ENCODE results near the gene RSPO4.

Gene RSPO4

GRCh38 chr20:940926-941325 is 61.2 kb downstream of the RSPO4 start:
- no peak for DNase-seq

DNA sequence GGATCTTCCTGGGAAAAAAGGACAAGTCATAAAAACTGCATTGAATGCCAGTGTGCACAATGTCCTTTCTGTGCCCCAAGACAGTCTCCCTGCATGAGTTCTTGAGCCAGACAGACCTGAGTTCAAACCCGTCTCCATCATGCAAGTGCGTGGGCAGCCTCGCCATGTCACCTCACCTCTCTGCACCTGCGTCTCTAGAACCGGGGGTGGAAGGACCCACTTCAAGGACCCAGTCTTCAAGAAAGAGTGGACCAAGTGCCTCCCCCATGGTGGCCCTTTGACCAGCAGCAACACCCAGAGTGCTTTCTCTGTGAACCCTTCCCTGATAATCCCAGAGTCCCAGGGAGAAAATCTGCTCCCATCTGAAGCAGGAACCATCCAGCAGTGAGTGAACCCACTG is 62.5 kb downstream of the RSPO4 start:
- no peak for DNase-seq

GRCh38 chr20:934186-934840 is 67.8 kb downstream of the RSPO4 start:
- no peak for DNase-seq

- no peak for DNase-seq
Measured at GRCh38 chr20:933029-933428, 69.1 kb downstream of the RSPO4 start.

DNA sequence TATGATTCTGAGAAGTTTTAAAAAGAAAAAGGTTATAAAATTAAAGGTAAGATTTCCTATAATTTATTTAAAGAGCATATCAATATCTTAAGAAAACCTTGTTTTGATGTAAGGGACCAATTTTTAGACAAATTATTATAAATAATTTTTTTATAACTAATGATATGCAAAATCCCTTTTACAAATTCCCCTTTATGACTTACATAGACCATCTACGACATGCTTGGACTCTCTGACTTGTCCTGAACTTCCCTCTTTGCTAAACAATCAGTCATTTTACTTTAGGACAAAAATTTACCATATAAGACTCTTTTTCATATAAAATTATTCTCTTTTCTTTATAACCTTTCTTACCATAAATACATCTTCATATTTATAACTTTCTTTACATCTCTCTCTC is 70.7 kb downstream of the RSPO4 start:
- DNase-seq, result no peak

DNA sequence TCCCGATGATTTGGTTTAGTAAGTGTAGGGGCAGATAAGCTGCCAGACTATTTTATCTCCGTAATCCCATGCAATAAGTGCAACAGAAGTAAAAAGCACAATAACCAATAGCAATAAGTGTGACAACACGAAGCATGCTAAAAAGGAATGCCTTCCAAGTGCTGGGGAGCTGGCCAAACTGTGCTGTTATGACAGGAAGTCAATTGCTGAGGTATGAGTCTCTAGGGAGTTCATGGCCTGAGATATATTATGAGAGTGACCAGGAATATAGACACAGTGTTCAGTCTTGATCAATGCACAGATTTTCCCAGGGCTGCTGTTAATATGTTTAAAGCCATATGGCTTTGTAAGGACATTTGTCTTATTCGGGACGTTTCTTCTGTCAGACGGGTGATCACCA is 75.4 kb downstream of the RSPO4 start:
- DNase-seq, result no peak

- no peak for DNase-seq
Measured at GRCh38 chr20:925516-925915, 76.6 kb downstream of the RSPO4 start.

GRCh38 chr20:924639-925038 is 77.5 kb downstream of the RSPO4 start:
- DNase-seq, result peak in 1 of 2 donors; percentile 16

GRCh38 chr20:922781-923180 is 79.3 kb downstream of the RSPO4 start:
- no peak for DNase-seq

GRCh38 chr20:921068-921467 is 81.0 kb downstream of the RSPO4 start:
- DNase-seq, result no peak

DNA sequence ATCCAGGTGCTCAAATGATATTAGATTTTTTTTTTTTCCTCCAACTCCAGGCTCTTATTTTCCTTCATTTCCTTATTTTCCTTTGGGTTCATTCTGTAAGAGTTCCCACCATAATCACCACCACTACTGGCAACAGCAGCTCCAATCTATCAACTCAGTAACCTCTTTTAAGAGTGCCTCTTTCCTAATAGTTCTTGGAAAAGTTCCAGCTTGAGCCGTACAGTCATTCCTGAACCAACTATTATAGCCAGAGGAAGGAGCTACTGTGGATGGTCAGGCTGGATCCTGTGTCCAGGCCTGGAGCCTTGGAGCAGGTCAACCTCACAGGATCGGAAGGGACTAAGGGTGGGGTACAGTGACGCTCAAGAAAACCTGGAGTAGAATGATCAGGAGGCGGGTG is 81.8 kb downstream of the RSPO4 start:
- DNase-seq, result no peak

- no peak for DNase-seq
Measured at GRCh38 chr20:919491-919916, 82.6 kb downstream of the RSPO4 start.

- no peak for DNase-seq
Measured at GRCh38 chr20:917416-917815, 84.7 kb downstream of the RSPO4 start.

- DNase-seq, result no peak
Measured at GRCh38 chr20:916825-917224, 85.3 kb downstream of the RSPO4 start.

DNA sequence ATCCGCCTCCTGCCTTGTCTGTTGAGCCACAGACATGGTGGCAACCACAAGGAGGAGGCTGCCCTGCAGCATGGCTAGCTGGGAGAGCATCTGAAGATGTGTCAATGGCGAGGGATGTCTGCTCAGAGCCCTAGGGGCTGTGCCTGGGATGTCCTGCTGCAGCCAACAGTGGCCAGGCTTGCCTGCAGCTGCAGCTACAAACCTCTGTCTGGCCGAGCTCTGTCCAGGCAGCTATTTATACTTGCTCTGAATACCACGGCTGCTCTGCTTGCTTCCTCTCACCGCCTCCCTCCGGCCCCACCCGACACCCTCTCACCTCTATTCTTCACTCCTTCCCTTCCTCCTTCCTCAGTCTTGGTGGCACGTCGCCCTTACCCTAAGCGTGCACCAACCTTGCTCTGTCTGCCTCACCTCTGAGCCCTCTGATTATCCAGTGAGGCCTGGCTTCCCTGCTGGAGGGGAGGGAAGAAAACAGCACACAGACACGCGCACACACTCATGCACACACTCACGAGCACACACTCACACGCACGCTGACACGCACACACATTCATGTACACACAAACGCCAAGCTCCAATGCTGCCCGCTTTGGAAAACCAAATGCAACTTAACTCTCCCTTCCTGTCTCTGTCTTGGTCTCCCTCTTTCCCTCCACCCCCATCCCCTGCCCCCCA is 85.8 kb downstream of the RSPO4 start, which contains the start of gene ANGPT4:
ANGPT4 (minus strand) TSS at position 210 of the 675 bp plus-strand sequence; CDS start at position 90, 120 bp downstream.
- no peak for DNase-seq

DNA sequence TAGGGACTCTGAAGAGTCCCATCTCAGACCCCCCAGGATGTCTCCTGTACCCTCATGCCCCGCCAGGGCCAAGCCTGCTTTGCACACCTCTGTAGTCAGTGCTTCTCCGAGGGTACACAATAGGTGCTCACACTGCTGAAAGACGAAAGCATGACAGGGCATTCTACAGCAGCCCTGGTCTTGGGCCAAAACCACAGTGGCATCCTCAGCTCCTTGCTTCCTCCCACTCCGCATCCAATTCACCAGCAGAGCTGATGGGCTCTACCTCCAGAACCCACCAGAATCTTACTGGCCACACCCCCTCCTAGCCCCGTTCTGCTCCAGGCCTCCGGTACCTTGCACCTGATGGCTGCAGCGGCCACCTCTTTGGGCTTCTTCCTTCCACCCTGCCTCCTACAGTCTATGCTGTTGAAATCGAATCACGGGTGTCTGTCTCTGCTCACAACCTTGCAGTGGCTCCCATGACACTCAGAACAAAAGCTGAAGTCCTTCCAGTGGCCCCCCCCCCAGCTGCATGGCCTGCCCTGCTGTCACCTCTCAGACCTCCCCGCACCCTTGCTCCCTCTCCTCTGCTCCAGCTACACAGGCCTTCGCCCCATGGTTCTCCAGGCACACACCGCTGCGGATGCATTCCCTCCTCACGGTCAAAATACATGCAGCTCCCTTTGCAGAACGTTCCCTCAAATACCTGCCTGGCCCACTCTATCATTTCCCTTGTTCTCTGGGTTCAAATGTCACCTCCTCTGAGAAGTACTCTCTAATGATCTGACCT is 87.2 kb downstream of the RSPO4 start:
- DNase-seq, result no peak

DNA sequence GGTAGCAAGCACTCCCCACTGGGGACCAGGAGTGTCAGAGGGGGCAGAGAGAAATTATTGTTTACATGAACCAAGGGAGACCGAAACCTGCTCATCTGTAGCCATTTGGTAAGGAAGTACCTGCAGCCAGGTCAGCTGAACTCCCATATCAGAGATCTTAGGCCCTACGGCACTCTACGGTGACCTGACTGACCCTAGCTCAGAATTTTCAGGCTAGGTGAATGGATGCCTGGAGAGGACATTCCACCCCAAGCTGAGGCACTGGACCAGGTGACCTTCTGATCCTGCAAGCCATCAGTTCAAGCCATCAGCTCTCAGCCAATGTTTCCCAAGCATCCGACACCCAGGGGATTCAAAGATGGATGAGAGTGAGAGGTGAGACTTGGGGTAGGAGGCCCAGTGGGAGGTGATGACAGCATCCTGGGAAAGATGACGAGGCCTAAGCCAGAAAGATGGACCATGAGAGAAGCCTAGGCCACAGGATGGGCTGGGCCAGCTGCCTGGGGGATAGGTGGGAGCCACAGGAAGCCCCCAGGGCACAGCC is 88.7 kb downstream of the RSPO4 start:
- DNase-seq, result no peak

DNA sequence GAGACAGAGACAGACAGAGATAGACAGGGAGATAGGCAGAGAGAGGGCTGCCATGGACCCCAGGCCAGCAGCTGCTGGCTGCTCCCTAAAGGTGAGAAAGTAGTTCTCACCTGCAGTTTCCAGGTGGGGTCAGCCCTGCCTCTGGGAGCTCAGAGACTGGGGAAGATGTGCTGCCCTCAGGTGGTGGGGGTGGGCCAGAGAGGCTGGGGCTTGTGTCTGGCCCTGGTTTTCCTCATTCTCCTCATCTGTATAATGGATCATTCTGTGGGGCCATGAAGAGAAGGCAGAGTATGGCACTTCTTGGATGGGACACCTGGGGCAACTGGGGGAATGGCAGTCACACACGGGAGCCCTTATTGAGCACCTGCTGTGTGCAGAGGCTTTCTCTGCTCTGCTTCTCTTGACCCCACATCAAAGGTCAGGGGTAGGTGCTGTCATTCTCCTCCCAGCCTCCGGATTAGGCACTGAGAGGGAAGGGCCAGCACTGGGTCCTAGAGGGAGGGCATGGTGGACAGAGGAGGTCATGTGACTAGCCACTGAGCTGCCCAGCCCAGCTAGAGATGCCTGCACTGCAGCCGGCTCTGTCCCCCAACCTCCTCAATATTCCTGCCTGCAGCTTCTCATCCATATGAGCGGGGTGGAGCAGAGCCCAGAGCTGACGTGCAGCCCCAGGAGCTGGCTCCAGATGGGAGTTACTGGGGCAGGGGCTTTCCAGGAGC is 90.1 kb downstream of the RSPO4 start:
- no peak for DNase-seq

- DNase-seq, result no peak
Measured at GRCh38 chr20:910870-911770, 91.0 kb downstream of the RSPO4 start.

- no peak for DNase-seq
Measured at GRCh38 chr20:910132-910869, 91.8 kb downstream of the RSPO4 start.

- no peak for DNase-seq
Measured at GRCh38 chr20:909641-910040, 92.5 kb downstream of the RSPO4 start.

Measured in CD4-positive, alpha-beta T cell treated with Interleukin-1 beta for 1 hour (primary cell).